Endodermal cell (in vitro differentiated cells): Measurements from ENCODE around the gene CCDC171. TPM values are rescaled to one million over a fixed set of nuclear protein-coding genes. Genes with fewer than 3 reads are reported as not detected.
A peak's percentile ranks its signal among the peaks of the same experiment; 100 is the strongest.

Source experiments
- DNase-seq: peaks from one replicate; pipeline ENCODE4 v3.0.0-alpha.2; 2017
- H3K27ac ChIP-seq: 2 replicates; pipeline ENCODE4 v1.5.1; 2013; ENCODE audit warnings: mild to moderate bottlenecking, low read depth, low read length, moderate library complexity
- H3K27me3 ChIP-seq: 2 replicates; pipeline ENCODE4 v1.6.1; 2013; ENCODE audit warnings: mild to moderate bottlenecking, low read length, moderate library complexity; ENCODE audit not compliant: insufficient read depth, control insufficient read depth, poor library complexity, severe bottlenecking
- H3K36me3 ChIP-seq: 2 replicates; pipeline ENCODE4 v1.7.0; 2013; ENCODE audit warnings: mild to moderate bottlenecking, low read length, moderate library complexity; ENCODE audit not compliant: control insufficient read depth, insufficient read depth
- H3K4me1 ChIP-seq: one replicate; pipeline ENCODE4 v1.7.0; 2013; ENCODE audit warnings: low read length; ENCODE audit not compliant: control insufficient read depth, insufficient read depth
- H3K4me3 ChIP-seq: 2 replicates; pipeline ENCODE4 v1.5.1; 2013; ENCODE audit warnings: mild to moderate bottlenecking, low read length, moderate library complexity
- H3K9ac ChIP-seq: 2 replicates; pipeline ENCODE4 v1.6.1; 2013; ENCODE audit warnings: mild to moderate bottlenecking, low read length, moderate library complexity; ENCODE audit not compliant: poor library complexity, severe bottlenecking; ENCODE audit errors: extremely low read depth
- H3K9me3 ChIP-seq: 2 replicates; pipeline ENCODE4 v1.6.1; 2013; ENCODE audit warnings: mild to moderate bottlenecking, low read length, moderate library complexity; ENCODE audit not compliant: control insufficient read depth
- H3K27ac Mint-ChIP-seq: 2 replicates; pipeline ENCODE4 v1.8.0; 2020; ENCODE audit warnings: mixed read lengths
- H3K27me3 Mint-ChIP-seq: 2 replicates; pipeline ENCODE4 v1.8.0; 2021; ENCODE audit warnings: mild to moderate bottlenecking, mixed read lengths; ENCODE audit not compliant: insufficient read depth
- H3K36me3 Mint-ChIP-seq: 2 replicates; pipeline ENCODE4 v1.8.0; 2020; ENCODE audit warnings: low read depth, mixed read lengths
- H3K4me1 Mint-ChIP-seq: 2 replicates; pipeline ENCODE4 v1.8.0; 2020; ENCODE audit warnings: mixed read lengths
- H3K4me3 Mint-ChIP-seq: 2 replicates; pipeline ENCODE4 v1.8.0; 2020; ENCODE audit warnings: mild to moderate bottlenecking, moderate library complexity, mixed read lengths
- H3K9me3 Mint-ChIP-seq: 2 replicates; pipeline ENCODE4 v1.8.0; 2020; ENCODE audit warnings: mild to moderate bottlenecking, mixed read lengths
- WGBS, 2 experiments: methylation state at CpG; one replicate each; pipeline versions ENCODE4 v1.1.5 to v1.1.7; 2013; ENCODE audit warnings: missing lambda C conversion rate in 2 of 2, mixed read lengths in 1 of 2; ENCODE audit not compliant: insufficient coverage in 1 of 2, insufficient read length in 1 of 2; 5-methylcytosine and 5-hydroxymethylcytosine counted together
- long read RNA-seq, 4 experiments: library from polyadenylated mRNA in 2 of 4; library from RNA in 1 of 4; library from capped mRNA in 1 of 4; stranded (forward) in 3 of 4; unstranded in 1 of 4; transcript quantifications; one replicate each; pipeline ENCODE4 v2.0.0, GENCODE V29; 2020 to 2021; ENCODE audit warnings: inconsistent platforms in 1 of 4
- polyA plus RNA-seq, 2 experiments: library from polyadenylated mRNA; stranded (reverse); fragments of 50-300 nt; gene quantifications; one replicate each; pipeline ENCODE4 v1.2.3, GENCODE V29; 2013
- total RNA-seq, 2 donors: library from RNA; stranded (reverse); fragmentation: NEBNext Ultra II Directional in 1 of 2; extraction: Animal tissue kit (Norgen Biotek cat#: 25700) in 1 of 2; gene quantifications; 2 replicates in 1 of 2; 3 replicates in 1 of 2; pipeline ENCODE4 v1.2.1, GENCODE V29; 2021
- TF ChIP-seq, protein P1 (sequence below): fragments of 200-600 bp; sonication (generic); conservative IDR thresholded peaks from 2 replicates; pipeline ENCODE4 v1.5.0; 2021; ENCODE audit warnings: antibody characterized with exemption, mild to moderate bottlenecking

Gene CCDC171
- 1 to 10 TPM; 6.3 to 6.8 TPM for total RNA-seq
- 5.0 TPM for polyA plus RNA-seq (2013, experiment 1 of 2)
- polyA plus RNA-seq (2013, experiment 2 of 2), result 3.9 TPM
- long read RNA-seq, experiment 1, partial matches to known transcripts, result 0 of 1 reads
- long read RNA-seq, experiment 1, other reads (novel, unspliced or antisense), result 1 of 1 reads
- long read RNA-seq, experiment 2, partial matches to known transcripts, result 1 of 16 reads
- long read RNA-seq, experiment 2, other reads (novel, unspliced or antisense), result 15 of 16 reads
- long read RNA-seq, experiment 3, partial matches to known transcripts, result 7 of 15 reads
- long read RNA-seq, experiment 3, other reads (novel, unspliced or antisense), result 8 of 15 reads
- long read RNA-seq, experiment 4, partial matches to known transcripts, result 10 of 13 reads
- long read RNA-seq, experiment 4, other reads (novel, unspliced or antisense), result 3 of 13 reads

DNA sequence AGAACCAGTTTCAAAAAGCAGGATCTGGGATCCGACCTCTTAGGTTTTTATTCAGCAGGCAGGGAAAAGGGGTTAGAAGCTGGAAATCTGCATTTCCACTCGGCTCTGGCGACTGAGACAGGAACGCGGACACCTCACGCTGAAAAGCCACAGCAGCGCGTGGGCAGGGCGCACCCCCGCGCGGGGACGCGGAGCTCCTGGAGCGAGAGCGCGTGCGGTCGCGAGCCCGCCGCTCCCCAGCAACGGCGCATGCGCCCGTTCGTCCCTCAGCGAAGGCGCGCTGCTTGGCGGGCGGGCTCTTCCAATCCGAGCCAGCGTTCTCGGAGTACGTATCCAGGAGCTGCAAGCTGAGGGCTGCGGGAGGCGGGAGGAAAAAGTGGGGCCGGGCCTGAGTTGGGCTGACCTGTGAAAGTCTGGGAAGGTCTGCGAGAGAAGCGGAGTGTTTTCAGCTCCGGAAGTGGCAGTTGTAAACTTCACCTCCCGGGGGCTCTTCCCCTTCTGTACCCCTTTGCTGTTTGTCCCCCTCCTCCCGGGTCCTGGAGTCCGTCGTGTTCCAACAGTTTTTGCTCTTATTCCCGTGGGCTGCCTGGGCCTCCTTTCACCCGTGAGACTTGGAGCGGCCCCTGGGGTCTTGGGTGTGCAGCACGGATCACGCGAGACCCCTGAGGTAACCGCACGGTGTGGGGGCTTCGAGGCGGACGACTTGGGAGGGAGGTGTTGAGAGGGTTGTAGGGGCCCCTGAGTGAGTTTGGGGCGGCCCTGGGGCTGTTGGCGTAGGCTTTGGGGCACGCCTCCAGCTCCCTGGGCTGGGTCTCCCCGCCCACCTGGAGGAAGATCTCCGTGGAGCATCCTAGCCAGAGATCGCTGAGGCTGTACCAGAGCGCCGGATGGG, at the start of gene CCDC171:
Gene CCDC171 (plus strand): TSS at position 408 of the 892 bp plus-strand sequence. CDS start 11,046 bp downstream, outside the sequence.
- H3K4me1 ChIP-seq, result peaks cover 3% of the 10 kb centered on the region
- peak within 1 kb of the TSS; percentile 91 for H3K4me3 ChIP-seq
- 0 to 1% methylated on average over 23 to 65 of the region's 65 CpGs for WGBS, 2 experiments
- Mint-ChIP-seq H3K4me1 (peaks cover 19% of the 10 kb centered on the region), H3K4me3 (peak within 1 kb of the TSS; percentile 84), H3K9me3 (peaks cover 5% of the 10 kb centered on the region), H3K36me3 (no peaks in the 10 kb centered on the region), H3K27ac (peak within 1 kb of the TSS; percentile 99), H3K27me3 (peaks cover 8% of the 10 kb centered on the region)
- H3K27me3 ChIP-seq, result no peaks in the 10 kb centered on the region
- H3K9me3 ChIP-seq, result no peaks in the 10 kb centered on the region
- peak within 1 kb of the TSS; percentile 99 for H3K27ac ChIP-seq
- no peaks in the 10 kb centered on the region for H3K36me3 ChIP-seq
- H3K9ac ChIP-seq, result peak within 1 kb of the TSS; percentile 97
- TF ChIP-seq, protein P1, sequence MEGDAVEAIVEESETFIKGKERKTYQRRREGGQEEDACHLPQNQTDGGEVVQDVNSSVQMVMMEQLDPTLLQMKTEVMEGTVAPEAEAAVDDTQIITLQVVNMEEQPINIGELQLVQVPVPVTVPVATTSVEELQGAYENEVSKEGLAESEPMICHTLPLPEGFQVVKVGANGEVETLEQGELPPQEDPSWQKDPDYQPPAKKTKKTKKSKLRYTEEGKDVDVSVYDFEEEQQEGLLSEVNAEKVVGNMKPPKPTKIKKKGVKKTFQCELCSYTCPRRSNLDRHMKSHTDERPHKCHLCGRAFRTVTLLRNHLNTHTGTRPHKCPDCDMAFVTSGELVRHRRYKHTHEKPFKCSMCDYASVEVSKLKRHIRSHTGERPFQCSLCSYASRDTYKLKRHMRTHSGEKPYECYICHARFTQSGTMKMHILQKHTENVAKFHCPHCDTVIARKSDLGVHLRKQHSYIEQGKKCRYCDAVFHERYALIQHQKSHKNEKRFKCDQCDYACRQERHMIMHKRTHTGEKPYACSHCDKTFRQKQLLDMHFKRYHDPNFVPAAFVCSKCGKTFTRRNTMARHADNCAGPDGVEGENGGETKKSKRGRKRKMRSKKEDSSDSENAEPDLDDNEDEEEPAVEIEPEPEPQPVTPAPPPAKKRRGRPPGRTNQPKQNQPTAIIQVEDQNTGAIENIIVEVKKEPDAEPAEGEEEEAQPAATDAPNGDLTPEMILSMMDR, result peak; percentile 35
- peak; percentile 98 for DNase-seq

- Histone ChIP-seq H3K27ac (no peak overlapping the region), H3K36me3 (peaks cover 78% of the 10 kb centered on the region)
These were observed 46.9 kb upstream of the CCDC171 start for GRCh38 chr9:15505921-15506320.

More at GRCh38 chr9:15505921-15506320, 46.9 kb upstream of the CCDC171 start:
- Mint-ChIP-seq H3K4me3 (no peak overlapping the region), H3K9me3 (no peaks in the 10 kb centered on the region), H3K36me3 (peaks cover 71% of the 10 kb centered on the region), H3K27me3 (no peaks in the 10 kb centered on the region), H3K27ac (no peak overlapping the region), H3K4me1 (peaks cover 38% of the 10 kb centered on the region)
- no peak overlapping the region for H3K4me3 ChIP-seq
- DNase-seq, result no peak
- H3K4me1 ChIP-seq, result peaks cover 10% of the 10 kb centered on the region
- no peak overlapping the region for H3K9ac ChIP-seq
- no peaks in the 10 kb centered on the region for H3K9me3 ChIP-seq
- TF ChIP-seq, protein P1, result peak; percentile 37
- WGBS, 2 experiments, result 87 to 96% methylated on average over 3 of the region's 3 CpGs
- no peaks in the 10 kb centered on the region for H3K27me3 ChIP-seq
